ENCODE results near the gene SDCCAG8. TPM values are rescaled to one million over a fixed set of nuclear protein-coding genes. Genes with fewer than 3 reads are reported as not detected.

Gene SDCCAG8
- total RNA-seq, 1 donor from 2014 or later, result 92.7 TPM

- Histone ChIP-seq H3K27ac (no peak overlapping the region), H3K36me3 (peaks cover 12% of the 10 kb centered on the region), H3K4me1 (no peaks in the 10 kb centered on the region), H3K4me3 (no peak overlapping the region), H3K27me3 (ENCODE audit: low read depth) (no peaks in the 10 kb centered on the region), H3K9me3 (no peaks in the 10 kb centered on the region)
- no peak for ATAC-seq
- no peak for DNase-seq
- intact Hi-C loops (cut with DNase I), result no loop called here
- TF ChIP-seq CTCF (IDR thresholded peaks at IDR 0.05), result no peak
These were observed 283.8 kb downstream of the SDCCAG8 start for GRCh38 chr1:243539636-243540035.

DNA sequence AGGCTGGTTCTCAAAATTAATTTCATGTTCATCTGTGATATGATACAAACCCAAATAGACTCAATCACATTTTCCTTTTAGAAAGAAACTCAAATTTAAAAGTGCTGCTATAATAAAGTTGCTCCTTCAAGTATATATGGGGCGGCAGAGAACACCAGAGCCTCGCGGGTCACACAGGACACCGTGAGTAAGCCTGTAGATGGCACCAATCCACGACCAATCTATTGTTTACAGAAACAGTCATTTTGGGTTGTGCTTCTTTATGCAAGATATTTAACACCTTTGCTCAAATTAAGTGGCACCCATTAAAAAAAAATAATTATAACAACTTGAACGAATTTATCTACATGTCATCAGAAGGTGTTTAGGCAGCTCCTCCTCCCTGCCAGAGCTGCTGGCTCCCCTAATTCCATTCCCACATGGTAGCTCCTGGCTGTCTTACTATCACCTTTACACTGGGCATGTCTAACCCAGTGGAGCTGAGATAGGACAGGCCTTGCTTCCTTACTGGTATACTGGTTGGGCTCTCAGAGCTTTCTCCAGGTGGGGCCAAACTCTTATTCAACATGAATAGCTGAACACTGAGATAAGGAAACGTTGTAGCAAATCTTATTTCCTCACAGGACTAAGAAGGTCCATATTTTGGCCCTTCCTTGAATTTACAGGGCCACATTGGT lies 287.0 kb downstream of the SDCCAG8 start:
- Histone ChIP-seq H3K27ac (no peak overlapping the region), H3K4me3 (no peak overlapping the region), H3K9me3 (no peaks in the 10 kb centered on the region), H3K27me3 (ENCODE audit: low read depth) (no peaks in the 10 kb centered on the region), H3K4me1 (no peaks in the 10 kb centered on the region), H3K36me3 (peaks cover 17% of the 10 kb centered on the region)
- intact Hi-C loops (cut with DNase I), result no loop called here
- TF ChIP-seq CTCF (IDR thresholded peaks at IDR 0.05), result no peak
- DNase-seq (no peak), ATAC-seq (no peak)

GRCh38 chr1:243543501-243543900 lies 287.7 kb downstream of the SDCCAG8 start:
- no peak overlapping the region for H3K4me3 ChIP-seq
- H3K27ac ChIP-seq, result no peak overlapping the region
- no peaks in the 10 kb centered on the region for H3K4me1 ChIP-seq
- no peak for DNase-seq
- H3K36me3 ChIP-seq, result peaks cover 19% of the 10 kb centered on the region
- ATAC-seq, result no peak
- intact Hi-C loops (cut with DNase I), result no loop called here
- no peaks in the 10 kb centered on the region for H3K27me3 ChIP-seq (ENCODE audit: low read depth)
- no peaks in the 10 kb centered on the region for H3K9me3 ChIP-seq
- TF ChIP-seq CTCF (IDR thresholded peaks at IDR 0.05), result no peak

DNA sequence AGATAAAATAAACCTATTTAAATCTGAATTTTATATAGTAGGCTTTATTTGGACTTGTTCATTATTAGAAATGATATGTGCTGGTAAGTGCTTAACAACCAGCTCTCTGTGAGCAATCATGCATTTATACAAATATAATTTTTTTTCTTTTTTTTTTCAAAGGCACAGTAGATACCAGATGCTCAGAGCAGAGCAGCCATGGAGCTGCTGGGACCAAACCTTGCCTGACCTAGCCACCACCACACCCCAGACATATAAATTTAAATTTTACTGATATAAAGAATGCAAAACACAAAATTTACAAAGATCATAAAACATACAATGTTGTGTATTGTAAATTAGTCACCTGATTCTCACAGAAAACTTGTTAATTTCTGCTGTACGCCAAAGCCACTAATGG lies 290.6 kb downstream of the SDCCAG8 start:
- no peak overlapping the region for H3K27ac ChIP-seq
- no peak overlapping the region for H3K4me3 ChIP-seq
- no peak for TF ChIP-seq CTCF (IDR thresholded peaks at IDR 0.05)
- intact Hi-C loops (cut with DNase I), result no loop called here
- H3K9me3 ChIP-seq, result no peaks in the 10 kb centered on the region
- peaks cover 19% of the 10 kb centered on the region for H3K36me3 ChIP-seq
- no peak for ATAC-seq
- no peaks in the 10 kb centered on the region for H3K27me3 ChIP-seq (ENCODE audit: low read depth)
- no peak for DNase-seq
- no peaks in the 10 kb centered on the region for H3K4me1 ChIP-seq

- ATAC-seq (no peak), DNase-seq (no peak)
- H3K4me1 ChIP-seq, result no peaks in the 10 kb centered on the region
- H3K4me3 ChIP-seq, result no peak overlapping the region
- TF ChIP-seq CTCF (IDR thresholded peaks at IDR 0.05), result no peak
- H3K9me3 ChIP-seq, result no peaks in the 10 kb centered on the region
- no peak overlapping the region for H3K27ac ChIP-seq
- intact Hi-C loops (cut with DNase I), result no loop called here
- H3K27me3 ChIP-seq (ENCODE audit: low read depth), result no peaks in the 10 kb centered on the region
- peaks cover 19% of the 10 kb centered on the region for H3K36me3 ChIP-seq
These were observed 292.1 kb downstream of the SDCCAG8 start for GRCh38 chr1:243547891-243548290.
